Stimulated activated CD4-positive, alpha-beta T cell treated with anti-CD3 and anti-CD28 coated beads, Interleukin-4, amount 100 ng/mL, for 48 hours (primary cell): ENCODE results near the gene HOXC13.

ENCODE experiments used
- DNase-seq, 2 donors: peaks; one replicate each; pipeline ENCODE4 v3.0.0-alpha.2; 2020; ENCODE audit warnings: low read depth in 2 of 2

Gene HOXC13

DNA sequence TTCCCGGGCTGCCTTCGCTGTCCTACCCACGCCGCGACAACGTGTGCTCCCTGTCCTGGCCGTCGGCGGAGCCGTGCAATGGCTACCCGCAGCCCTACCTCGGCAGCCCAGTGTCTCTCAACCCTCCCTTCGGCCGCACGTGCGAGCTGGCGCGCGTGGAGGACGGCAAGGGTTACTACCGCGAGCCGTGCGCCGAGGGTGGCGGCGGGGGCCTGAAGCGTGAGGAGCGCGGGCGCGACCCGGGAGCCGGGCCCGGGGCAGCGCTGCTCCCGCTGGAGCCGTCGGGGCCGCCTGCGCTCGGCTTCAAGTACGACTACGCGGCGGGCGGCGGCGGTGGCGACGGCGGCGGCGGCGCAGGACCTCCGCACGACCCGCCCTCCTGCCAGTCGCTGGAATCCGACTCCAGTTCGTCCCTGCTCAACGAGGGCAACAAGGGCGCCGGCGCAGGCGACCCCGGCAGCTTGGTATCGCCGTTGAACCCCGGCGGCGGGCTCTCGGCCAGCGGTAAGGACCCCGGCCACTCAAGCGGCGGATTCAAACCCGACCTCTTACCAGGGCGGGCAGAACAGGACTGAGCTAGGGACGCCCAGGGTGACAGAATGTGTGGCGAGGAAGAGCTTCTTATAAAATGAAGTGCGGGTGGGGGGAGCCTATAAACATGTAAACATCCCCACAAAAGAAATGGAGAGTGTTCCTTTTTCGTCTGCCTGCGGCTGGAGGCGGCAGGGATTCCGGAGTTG, 16.6 kb downstream of the HOXC13 start:
- DNase-seq: no peak

DNA sequence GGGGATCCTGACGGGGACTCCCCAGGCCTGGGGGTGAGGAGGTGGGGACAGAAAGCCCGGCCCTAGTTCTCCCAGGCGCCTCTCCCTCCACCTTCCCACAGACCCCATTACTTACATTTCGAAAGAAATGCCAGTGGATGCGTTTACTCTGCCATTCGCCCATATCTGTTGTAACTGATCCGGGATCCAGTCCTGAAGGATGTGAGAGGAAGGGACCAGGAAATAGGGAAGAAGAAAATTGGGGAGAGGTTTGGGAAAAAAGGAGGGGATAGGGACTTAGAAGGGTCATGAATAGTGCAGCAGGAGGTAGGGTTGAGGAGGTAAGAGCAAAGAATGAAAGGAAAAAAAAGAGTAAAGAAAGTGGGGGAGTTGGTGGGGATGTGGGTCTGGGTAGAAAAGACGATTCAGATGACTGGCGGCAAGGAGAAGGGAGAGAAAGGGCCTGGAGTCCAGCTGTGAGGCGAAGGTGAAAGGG, 17.2 kb downstream of the HOXC13 start:
- no peak for DNase-seq

DNA sequence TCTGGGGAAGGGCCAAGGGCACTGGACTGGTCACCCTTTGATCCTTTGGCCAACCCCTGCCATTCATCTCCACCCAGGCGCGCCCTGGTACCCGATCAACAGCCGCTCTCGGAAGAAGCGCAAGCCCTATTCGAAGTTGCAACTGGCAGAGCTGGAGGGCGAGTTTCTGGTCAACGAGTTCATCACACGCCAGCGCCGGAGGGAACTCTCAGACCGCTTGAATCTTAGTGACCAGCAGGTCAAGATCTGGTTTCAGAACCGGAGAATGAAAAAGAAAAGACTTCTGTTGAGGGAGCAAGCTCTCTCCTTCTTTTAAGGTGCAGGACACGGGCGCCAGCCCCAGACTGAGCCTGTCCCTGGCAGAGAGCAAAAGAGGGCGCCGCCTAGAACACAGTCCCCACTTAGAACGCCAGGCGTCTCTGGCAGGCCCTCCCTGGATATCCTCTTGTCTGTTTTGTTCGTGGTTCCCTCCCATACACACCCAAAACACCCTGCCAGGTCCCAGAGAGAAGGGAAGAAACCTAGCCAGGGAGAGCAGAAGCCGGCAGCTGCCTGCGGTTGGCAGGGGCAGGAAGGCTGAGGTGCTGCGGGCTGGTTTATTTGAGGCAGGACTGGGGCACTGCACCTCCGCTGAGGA, 17.7 kb downstream of the HOXC13 start:
- DNase-seq: no peak

DNA sequence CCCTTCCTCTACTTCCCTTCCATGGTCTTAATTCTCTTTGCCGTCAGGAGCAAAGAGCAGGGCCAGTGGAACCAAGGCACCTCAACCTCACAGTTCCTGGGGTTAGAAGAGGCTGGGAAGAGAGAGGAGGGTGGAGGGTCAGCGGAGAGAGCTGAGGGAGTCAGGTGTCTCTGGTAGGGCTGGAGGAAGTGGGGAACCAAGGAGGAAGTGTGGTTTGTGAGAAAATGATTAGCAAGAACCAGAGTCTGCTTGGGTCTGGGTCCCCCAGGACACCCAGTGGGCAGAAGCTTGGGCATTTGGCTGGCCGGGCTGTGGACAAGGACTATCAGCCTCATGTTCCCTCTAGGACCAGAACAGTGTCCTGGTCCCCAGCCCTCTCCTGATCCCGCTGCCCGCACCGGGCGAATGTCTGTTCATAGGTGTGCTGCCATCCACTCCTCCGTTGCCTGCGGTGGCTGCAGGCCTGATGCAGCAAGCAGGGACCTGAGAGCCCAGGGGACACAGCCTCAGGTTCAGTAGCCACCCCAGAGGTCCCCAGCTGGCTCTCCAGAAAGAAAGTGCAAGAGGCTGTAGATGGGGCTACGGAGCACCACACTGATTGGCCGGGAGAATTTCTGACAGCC, 18.4 kb downstream of the HOXC13 start:
- DNase-seq: no peak

DNA sequence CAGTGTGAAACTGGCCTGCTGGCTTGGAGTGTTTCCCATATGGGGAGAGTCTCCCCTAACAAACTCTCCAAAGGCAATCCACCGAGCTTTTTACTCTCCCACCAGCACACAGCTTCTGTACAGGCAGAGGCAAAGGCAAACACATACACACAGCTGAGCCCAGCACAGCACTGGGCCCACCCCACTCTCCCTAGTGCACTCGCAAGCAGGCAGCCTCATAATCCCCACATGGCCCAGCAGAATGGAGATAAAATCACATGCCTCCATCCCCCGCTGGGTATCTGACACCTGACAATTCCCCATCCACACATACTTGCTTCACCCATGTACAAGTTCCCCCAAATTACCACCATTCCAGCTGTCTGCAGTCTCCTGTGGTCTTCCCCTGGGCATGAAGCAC, 19.5 kb downstream of the HOXC13 start:
- DNase-seq: no peak

DNA sequence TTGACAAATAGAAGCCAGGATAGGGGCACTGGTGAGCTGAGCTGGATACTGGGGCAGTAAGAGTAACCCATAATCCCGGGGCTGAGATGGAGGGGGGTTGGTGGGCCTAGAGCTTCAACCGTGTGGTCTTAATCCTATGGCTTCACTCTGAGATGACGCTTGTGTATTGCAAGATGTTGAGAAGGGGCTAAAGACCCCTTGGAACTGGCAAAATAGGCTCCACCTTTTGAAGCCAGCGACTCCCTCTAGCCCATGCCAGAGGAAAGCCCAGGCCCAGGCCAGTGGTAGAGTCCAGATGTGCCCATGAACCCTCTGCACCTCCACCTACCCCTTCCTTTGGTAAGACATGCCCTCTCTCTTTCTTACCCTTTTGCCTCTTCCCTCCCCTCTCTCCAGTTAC, 20.7 kb downstream of the HOXC13 start:
- no peak for DNase-seq

DNA sequence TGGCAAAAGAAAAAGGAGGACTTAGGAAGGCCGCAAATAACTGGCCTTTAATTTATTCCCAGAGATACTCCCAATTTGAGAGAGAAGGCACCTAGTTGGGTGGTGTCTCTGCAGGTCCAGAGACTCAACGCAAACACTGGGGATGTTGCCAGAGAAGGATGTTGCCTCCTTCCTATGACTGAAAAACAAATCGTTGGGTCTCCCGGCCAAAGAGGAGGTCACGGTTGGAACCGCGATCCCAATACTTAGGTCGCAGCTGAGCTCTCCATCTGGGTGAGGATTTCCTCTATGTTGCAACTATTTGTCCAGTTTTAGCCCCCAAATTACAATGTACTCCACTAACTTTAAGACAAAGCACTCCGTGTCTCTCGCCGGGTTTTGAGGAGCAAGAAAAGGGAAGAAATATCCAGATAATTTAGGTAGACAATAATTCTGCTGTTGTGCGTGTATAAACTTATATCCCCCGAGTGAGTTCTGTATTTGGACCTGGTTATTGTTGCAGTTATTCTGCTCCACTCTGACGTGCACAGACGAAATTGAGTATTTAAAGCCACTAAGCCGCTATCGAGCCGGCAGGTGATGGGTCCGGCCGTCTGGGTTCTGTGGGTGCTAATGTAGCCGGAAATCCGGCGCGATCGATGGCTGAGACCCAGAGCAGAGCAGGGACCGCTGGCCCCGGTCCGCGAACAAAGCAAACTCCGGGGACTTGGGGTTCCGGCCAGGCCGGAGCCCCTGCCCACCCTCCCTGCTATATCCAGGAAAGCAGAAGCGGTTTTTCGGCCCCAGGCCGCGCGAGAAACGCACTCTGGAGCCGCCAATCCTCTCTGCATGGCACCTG, 21.8 kb downstream of the HOXC13 start:
- no peak for DNase-seq

DNA sequence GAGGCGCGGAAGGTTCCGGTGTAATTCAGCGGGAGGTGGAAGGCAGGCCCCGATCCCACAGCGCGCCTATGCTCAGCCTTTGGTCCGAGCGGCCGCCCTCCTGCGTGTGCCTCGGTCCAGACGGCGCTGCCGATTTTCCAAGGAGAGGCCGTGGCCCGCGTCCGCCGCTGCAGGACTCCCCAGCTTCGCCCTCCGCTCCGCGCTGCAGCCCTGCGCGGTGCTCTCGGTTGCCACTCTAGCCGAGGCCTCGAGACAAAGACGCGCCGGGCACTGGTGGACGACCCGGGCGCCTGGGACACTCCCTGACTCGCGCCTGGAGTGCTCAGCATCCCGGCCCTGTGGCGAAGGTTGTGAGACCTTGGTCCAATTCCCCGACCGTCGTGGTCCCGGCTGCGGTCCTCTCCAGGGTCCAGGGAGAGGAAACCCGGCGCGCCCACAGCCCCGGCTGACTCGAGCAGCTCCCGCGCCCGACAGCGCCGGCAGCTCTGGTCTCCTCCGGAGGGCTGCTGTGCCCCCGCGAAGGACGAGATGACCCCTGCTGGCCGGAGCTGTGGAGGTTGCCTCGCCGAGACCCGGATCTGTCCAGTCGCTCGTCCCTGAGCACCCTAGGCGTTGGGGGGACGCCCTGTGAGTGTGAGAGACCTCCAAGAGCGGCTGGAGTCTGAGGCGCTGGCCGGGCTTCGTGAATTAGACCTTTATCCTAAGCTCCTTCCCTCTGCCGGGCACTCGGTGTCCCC, 22.6 kb downstream of the HOXC13 start:
- no peak for DNase-seq

DNA sequence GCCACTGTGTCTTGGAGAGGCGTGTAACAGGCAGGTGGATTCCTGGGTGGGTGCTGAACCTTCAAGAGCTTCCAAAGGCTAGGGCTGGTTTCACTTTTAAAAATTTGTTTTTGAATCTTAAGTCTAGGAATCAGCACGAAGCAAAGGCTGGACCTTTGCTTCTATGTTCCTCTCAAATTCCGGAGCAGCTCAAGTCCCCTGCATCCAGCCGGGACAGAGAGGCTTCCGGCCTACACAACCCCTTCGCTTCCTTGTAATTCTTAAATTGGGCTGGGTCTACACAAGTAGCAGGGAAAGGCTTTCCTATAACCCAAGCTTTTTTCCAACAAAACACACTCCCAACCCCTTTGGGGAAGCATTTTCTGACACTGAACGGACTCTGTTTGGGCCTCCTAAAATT, 24.4 kb downstream of the HOXC13 start:
- no peak for DNase-seq

DNA sequence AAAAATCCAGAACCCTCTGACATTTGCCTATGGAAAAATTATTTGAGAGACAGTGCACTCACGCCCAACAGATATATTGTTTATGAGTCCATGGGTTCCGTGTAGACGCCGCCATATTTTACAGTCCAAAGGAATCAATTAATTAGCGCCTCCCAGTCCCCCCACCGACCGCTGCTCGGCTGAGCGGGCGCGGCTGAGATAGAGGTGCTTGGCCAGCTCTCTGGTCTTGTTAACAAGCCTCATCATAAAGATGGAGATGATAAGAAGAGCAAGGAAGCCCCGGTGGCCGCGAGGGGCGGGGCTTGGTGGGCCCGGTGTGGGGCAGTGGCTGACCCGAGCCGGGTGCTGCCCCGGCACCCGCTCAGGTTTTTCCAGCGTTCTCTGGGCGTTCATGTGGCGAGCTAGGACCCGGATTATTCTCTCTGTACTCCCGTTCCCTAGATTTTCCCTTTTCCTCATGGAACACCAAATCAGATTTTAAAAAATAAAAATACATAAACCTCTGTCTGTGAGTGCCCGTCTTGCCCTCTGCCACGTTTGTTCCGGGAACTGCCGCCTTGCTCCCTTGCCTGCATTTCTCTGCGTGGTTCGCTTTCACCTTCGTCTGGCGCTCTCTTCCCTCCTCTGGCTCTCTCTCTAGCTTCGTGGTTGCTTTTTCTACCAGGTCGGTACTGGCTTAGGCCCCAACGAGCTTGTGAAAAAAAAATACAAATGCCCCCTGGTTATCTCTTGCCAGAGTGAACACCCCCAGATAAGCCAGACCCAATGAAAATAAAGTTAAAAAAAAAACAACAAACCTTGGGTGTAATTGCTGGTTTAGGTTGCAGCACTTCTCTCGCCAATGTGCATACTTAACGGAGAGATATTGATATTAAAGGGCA, 25.0 kb downstream of the HOXC13 start:
- no peak for DNase-seq

DNA sequence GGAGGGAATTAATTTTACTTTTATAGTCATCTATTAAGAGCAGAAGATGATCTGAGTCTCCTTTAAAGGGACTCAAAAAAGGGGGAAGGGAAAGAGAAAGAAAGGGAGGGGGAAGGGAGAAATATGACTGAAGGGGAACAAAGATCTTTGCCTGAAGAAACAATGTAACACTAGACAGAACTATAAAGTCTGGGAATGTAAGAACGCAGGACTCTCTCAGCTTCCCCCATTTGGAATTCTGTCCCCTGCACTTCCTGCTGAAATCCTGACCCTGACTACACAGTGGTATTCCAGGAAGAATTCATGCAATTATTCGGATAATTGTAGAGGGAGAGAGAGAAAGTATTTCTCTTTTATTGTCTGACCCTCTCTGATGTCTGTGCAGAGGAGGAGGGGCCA, 25.7 kb downstream of the HOXC13 start:
- DNase-seq: no peak

DNA sequence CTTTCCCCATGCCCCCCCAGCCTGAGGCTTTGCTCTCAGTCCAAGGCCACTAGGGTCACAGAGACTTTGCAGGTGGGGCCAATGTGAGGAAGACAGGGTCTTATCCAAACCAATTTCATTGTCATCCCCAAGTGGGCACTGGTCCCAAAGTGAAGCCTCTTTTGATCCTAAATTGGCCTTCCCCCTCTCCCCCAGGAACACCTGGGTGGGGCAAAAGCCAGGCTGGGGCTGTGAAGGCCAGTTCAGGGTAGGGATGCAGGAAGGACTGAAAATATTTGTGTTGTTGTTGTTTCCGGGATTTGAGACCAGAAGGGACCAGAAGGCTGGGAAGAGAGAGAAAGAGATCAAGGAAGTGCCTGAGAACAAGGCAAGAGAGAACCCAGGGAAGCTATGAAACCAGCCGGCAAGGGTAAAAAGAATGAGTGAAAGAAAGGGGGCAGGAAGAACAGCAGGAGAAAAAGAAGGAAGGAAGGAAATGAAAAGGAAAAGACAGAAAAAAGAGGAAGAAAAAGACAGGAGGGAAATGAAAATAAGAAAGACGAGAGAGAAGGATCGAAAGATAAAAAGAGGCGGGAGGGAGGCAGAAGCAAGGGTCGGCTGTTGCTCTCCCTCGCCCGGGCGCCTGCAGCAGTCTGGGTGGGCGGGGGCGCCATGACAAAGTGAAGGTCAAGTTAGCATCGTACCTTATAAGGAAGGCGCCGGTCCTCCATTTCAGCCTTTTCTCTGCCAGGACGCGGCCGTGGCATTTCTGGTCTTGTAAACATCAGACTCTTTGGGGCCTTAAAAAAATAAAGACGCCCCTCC, 26.9 kb downstream of the HOXC13 start:
- DNase-seq: no peak

DNA sequence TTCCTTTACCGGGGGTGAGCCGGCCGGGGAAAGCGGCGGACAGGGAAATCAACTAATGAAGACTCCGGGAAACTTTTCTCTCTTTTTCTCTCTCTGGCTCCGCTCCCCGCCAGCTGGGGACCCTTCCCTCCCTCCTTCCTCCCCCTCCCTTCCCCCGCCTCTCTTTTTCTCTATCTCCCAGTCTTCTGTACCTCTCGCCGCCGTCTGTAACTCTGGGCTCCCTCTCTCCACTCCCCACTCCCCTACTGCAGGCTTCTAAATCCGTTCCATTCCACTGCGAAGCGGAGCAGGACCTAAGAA, 27.4 kb downstream of the HOXC13 start:
- no peak for DNase-seq

DNA sequence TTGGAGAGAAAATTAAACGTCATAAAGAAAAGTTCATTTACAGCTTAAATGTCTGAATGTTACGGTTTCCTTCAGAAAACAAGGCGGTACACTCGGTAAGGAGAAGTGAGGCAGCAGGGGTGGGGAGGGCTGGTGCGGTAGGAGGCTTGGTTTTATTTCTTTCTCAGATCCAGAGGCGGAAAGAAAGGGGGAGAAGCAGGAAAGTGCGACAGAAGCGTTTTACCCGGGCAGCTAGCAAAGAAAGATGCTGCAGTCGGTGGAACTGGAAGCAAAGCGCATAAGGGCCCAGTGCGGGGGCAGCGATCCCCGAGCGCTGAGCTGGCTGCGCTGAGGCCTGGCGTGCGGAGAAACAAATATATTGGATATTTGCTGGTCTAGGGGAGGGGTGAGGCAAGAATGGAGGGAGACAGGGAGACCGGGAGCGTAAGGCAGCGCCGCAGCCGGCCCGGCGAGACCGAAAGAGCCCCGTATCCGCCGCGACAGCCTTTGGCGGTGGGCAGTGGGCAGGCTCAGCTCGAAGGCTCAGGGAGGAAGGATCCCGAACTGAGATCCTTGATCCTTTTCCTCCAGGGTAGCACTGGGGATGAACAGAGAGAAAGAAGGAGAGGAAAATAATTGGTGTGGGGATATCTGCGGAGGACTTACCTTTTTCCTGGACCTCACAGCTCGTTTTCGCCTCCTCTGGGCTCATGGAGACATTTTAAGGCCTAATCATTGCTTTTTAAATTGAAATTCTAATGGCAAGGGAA, 27.9 kb downstream of the HOXC13 start:
- no peak for DNase-seq

DNA sequence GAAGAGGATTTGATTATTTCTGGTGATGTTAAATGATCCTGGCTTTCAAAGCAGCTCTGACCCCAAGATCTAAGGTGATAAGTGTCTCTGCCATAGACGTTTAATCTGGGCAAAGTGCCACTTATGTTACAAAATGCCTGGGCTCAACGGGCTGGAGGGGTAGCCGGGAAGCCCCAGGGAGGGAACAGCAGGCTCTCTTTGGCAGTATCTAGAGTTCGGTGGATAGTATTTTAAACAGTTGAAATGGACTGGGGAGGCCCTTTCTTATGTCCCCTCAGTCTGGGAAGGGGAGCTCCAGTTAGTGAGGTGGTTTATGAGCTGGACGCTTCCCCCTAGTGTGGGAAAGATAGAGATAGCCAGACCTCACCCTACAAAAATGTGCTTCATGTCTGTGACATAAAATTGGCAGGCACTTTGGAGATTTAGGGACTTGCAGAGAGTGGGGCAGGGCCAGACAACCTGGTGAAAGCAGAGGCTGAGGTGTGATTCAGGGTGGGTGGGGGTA, 28.8 kb downstream of the HOXC13 start:
- no peak for DNase-seq

DNA sequence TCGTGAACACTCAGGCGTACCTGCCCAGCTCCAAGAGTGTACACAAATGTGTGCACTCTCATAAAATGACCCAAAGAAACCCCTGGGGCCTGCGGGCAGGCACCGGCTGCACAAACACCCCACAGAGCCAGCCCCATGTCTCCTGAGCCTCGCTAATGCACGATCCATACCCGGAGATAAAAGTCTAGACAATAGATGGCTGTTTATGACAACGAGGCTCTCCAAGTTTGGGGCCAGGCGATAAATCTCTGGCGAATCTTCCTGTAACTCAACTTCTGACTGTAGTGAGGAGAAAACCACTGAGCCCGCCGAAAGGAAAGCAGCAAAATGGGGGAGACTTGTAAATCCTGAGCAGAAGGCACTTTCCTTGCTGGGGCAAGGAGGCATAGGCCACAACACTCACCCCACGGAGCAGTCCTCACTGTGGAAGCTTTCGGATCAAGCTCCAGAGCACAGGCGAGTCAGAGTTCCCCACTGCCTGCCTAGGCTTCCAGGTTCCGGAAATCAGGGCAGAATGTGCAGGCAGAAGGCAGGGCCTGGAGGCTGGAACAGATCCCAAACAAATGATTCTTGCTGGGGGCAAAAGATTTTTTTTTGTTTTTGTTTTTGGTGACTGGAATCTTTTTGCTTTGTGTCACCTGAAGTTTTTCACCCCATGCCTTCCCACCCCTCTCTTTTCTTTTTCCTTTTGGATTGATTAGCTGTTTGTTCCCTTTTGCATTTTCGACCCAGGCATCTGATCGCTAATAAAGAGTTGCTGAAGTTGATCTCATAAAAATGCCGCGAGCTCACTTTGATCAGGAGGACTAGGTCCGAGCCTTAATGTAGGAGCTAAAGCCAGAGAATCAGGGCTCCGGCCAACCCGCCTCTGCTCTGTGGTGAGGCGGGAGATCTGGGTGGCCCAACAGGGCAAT, 29.8 kb downstream of the HOXC13 start:
- no peak for DNase-seq

DNA sequence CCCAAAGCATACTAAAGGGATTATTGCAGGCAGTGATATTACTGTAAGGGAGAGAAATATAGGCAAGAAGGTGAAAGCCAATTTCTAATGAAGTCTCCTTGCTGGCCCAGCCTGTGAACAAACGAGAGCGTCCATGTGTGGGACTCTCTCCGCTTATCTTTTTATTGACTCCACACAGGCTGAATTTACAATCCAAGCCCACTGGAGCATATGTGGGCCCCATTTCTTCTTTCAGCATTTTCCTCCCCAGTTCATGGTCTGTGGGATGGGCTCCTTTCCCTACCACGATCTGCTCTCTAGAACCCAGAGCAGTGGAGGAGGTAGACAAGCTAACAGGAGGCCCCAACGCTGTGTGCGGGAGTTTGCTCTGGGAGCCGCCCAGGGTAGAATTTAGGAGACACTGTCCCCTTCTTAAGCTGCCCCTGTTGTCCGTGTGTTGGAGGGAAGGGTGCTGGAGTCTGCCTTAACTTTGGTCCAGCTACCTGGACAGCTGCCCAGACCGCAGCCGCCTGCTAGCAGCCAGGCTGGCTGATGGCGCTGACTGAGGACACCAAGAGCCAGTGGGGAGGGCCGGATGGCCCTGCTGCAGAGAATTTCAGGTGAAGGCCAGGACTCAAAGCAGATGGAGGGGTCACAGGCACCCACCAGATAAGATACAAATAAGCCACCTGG, 31.1 kb downstream of the HOXC13 start:
- DNase-seq: no peak
